SK-N-SH treated with all-trans-retinoic acid at 6 μM for 48 hours (cell line): ENCODE results near the gene SMOC1.

Experiments used
- ATAC-seq: fragments of 200-7000 bp; cut with Tn5 transposase; 3 replicates; pipeline ENCODE4 v1.9.1; 2020; ENCODE audit warnings: mild to moderate bottlenecking, moderate library complexity
- ARNTL ChIP-seq: fragments of 450-650 bp; formaldehyde crosslinking; IDR thresholded peaks from 2 replicates; pipeline ENCODE4 v1.5.0; 2020; ENCODE audit warnings: low read depth, mild to moderate bottlenecking, moderate library complexity, borderline replicate concordance
- BACH2 ChIP-seq: fragments of 250-450 bp; sonication (Bioruptor Pico); IDR thresholded peaks from 2 replicates; pipeline ENCODE4 v1.9.0; 2021; ENCODE audit warnings: mild to moderate bottlenecking, borderline replicate concordance
- ESRRG ChIP-seq: fragments of 250-450 bp; sonication (Bioruptor Pico); IDR thresholded peaks from 2 replicates; pipeline ENCODE4 v1.6.1; 2021; ENCODE audit warnings: mild to moderate bottlenecking
- GLIS3 ChIP-seq: fragments of 250-450 bp; sonication (Bioruptor Pico); IDR thresholded peaks from 2 replicates; pipeline ENCODE4 v1.5.0; 2020; ENCODE audit warnings: mild to moderate bottlenecking, moderate library complexity
- ISL1 ChIP-seq: fragments of 250-450 bp; sonication (Bioruptor Pico); IDR thresholded peaks from 2 replicates; pipeline ENCODE4 v2.1.2; 2022; ENCODE audit warnings: mild to moderate bottlenecking, moderate library complexity
- OSR1 ChIP-seq: fragments of 250-450 bp; sonication (Bioruptor Pico); IDR thresholded peaks from 2 replicates; pipeline ENCODE4 v1.8.0; 2022; ENCODE audit warnings: moderate library complexity, mild to moderate bottlenecking, inconsistent platforms
- PPARA ChIP-seq: fragments of 250-450 bp; sonication (Bioruptor Pico); IDR thresholded peaks from 2 replicates; pipeline ENCODE4 v1.5.0; 2020; ENCODE audit warnings: mild to moderate bottlenecking, borderline replicate concordance
- RARB ChIP-seq: fragments of 250-450 bp; sonication (Bioruptor Pico); IDR thresholded peaks from 2 replicates; pipeline ENCODE4 v1.8.0; 2021; ENCODE audit warnings: mild to moderate bottlenecking, moderate library complexity
- SNAI2 ChIP-seq: fragments of 250-450 bp; sonication (Bioruptor Pico); IDR thresholded peaks from 2 replicates; pipeline ENCODE4 v1.5.0; 2020; ENCODE audit warnings: mild to moderate bottlenecking, moderate library complexity
- TCF4 ChIP-seq: fragments of 250-450 bp; sonication (Bioruptor Pico); IDR thresholded peaks from 2 replicates; pipeline ENCODE4 v1.8.0; 2021; ENCODE audit warnings: mild to moderate bottlenecking, moderate library complexity, borderline replicate concordance
- ZC3H10 ChIP-seq: fragments of 250-450 bp; sonication (Bioruptor Pico); IDR thresholded peaks from 2 replicates; pipeline ENCODE4 v1.5.1; 2021; ENCODE audit warnings: mild to moderate bottlenecking, moderate library complexity
- ZFP3 ChIP-seq: fragments of 250-450 bp; sonication (Bioruptor Pico); IDR thresholded peaks from 2 replicates; pipeline ENCODE4 v1.5.0; 2020; ENCODE audit warnings: mild to moderate bottlenecking, moderate library complexity
- ZFP30 ChIP-seq: fragments of 450-650 bp; formaldehyde crosslinking; IDR thresholded peaks from 2 replicates; pipeline ENCODE4 v1.5.0; 2022; ENCODE audit warnings: mild to moderate bottlenecking, moderate library complexity
- ZNF565 ChIP-seq: fragments of 450-650 bp; formaldehyde crosslinking; conservative IDR thresholded peaks from 2 replicates; pipeline ENCODE4 v1.5.0; 2020; ENCODE audit warnings: low read depth, mild to moderate bottlenecking, moderate library complexity
- ZNF8 ChIP-seq: fragments of 450-650 bp; formaldehyde crosslinking; IDR thresholded peaks from 2 replicates; pipeline ENCODE4 v1.5.0; 2020; ENCODE audit warnings: mild to moderate bottlenecking, moderate library complexity
- TF ChIP-seq, protein P1 (sequence below): fragments of 250-450 bp; sonication (Bioruptor Pico); IDR thresholded peaks from 2 replicates; pipeline ENCODE4 v1.5.1; 2021; ENCODE audit warnings: mild to moderate bottlenecking, moderate library complexity
- TF ChIP-seq, protein P2 (sequence below): fragments of 250-450 bp; sonication (Bioruptor Pico); IDR thresholded peaks from 2 replicates; pipeline ENCODE4 v1.5.0; 2020; ENCODE audit warnings: mild to moderate bottlenecking, moderate library complexity
- TF ChIP-seq, protein P3 (sequence below): fragments of 250-450 bp; sonication (Bioruptor Pico); IDR thresholded peaks from 2 replicates; pipeline ENCODE4 v1.8.0; 2020; ENCODE audit warnings: mild to moderate bottlenecking, moderate library complexity, borderline replicate concordance

SMOC1 gene

DNA sequence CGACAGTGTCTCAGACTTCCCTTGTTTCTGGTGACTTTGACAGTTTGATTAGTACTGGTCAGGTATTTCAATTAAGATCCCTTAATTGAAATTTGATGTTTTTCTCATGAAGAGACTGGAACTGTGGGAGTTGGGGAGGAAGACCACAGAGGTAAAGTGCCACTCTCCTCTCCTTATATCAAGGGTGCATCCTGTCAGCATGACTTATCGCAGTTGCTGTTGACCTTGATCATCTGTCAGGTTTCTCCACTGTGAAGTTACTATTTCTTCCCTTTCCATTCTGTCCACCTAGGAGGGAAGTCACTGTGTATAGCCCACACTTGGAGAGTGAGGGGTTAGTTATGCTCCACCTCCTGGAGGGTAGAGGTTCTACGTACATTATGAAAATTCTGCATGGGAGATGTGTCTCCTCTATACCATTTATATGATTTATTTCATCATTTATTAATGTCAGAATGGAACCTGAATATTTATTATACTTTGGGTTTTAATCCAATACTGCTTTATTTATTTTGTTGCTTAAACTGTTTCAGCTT lies 40.3 kb upstream of the SMOC1 start (continued):
- TF ChIP-seq, protein P1, sequence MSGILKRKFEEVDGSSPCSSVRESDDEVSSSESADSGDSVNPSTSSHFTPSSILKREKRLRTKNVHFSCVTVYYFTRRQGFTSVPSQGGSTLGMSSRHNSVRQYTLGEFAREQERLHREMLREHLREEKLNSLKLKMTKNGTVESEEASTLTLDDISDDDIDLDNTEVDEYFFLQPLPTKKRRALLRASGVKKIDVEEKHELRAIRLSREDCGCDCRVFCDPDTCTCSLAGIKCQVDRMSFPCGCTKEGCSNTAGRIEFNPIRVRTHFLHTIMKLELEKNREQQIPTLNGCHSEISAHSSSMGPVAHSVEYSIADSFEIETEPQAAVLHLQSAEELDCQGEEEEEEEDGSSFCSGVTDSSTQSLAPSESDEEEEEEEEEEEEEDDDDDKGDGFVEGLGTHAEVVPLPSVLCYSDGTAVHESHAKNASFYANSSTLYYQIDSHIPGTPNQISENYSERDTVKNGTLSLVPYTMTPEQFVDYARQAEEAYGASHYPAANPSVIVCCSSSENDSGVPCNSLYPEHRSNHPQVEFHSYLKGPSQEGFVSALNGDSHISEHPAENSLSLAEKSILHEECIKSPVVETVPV = no peak
- no peak for TF ChIP-seq ZNF565 (CRISPR knock-in tag)
- TF ChIP-seq ZFP30 (CRISPR knock-in tag) = no peak
- TF ChIP-seq ZC3H10 (CRISPR knock-in tag) = no peak
- no peak for TF ChIP-seq ISL1 (CRISPR knock-in tag)
- TF ChIP-seq, all 23 proteins: peak for 0

DNA sequence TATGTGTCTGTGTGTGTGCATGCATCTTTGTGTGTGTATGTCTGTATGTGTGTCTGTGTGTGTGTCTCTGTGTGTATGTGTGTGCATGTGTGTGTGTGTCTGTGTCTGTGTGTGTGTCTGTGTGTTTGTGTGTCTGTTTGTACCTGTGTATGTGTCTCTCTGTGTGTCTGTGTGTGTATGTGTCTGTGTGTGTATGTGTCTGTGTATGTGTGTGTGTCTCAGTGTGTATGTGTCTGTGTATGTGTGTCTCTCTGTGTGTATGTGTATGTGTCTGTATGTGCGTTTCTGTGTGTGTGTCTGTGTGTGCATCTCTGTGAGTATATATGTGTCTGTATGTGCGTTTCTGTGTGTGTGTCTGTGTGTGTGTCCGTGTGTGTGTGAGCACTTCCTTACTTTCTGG lies 39.6 kb upstream of the SMOC1 start:
- TF ChIP-seq ARNTL (CRISPR knock-in tag) (no peak), RARB (no peak), PPARA (CRISPR knock-in tag) (no peak), ZNF8 (CRISPR knock-in tag) (no peak), ISL1 (CRISPR knock-in tag) (no peak), GLIS3 (CRISPR knock-in tag) (no peak), ZNF565 (CRISPR knock-in tag) (no peak), ZFP3 (CRISPR knock-in tag) (no peak)
- TF ChIP-seq, protein P2, sequence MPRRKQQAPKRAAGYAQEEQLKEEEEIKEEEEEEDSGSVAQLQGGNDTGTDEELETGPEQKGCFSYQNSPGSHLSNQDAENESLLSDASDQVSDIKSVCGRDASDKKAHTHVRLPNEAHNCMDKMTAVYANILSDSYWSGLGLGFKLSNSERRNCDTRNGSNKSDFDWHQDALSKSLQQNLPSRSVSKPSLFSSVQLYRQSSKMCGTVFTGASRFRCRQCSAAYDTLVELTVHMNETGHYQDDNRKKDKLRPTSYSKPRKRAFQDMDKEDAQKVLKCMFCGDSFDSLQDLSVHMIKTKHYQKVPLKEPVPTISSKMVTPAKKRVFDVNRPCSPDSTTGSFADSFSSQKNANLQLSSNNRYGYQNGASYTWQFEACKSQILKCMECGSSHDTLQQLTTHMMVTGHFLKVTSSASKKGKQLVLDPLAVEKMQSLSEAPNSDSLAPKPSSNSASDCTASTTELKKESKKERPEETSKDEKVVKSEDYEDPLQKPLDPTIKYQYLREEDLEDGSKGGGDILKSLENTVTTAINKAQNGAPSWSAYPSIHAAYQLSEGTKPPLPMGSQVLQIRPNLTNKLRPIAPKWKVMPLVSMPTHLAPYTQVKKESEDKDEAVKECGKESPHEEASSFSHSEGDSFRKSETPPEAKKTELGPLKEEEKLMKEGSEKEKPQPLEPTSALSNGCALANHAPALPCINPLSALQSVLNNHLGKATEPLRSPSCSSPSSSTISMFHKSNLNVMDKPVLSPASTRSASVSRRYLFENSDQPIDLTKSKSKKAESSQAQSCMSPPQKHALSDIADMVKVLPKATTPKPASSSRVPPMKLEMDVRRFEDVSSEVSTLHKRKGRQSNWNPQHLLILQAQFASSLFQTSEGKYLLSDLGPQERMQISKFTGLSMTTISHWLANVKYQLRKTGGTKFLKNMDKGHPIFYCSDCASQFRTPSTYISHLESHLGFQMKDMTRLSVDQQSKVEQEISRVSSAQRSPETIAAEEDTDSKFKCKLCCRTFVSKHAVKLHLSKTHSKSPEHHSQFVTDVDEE = no peak
- no peak for ATAC-seq

DNA sequence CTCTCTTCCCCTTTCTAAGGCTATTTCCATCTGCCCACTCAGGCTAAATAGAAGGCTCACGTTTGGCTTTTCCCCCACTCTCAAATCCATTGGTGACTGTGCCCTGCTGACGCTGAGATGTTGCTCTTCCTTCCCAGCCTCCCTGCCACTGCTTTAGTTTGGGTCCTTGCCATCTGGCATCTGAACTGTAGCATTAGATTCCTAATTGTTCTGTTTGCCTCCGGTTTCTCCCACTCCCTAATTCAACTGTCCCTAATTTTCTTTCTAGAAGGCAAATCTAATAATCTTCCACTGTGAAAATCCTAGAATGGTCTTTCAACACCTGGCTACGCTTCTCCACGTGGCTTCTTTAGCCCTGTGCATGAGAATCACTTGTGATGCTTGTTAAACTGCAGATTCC lies 37.6 kb upstream of the SMOC1 start:
- TF ChIP-seq ESRRG (no peak), BACH2 (CRISPR knock-in tag) (no peak), ARNTL (CRISPR knock-in tag) (no peak), GLIS3 (CRISPR knock-in tag) (no peak), TCF4 (CRISPR knock-in tag) (no peak), OSR1 (CRISPR knock-in tag) (no peak), SNAI2 (no peak), ISL1 (CRISPR knock-in tag) (no peak), RARB (no peak)
- TF ChIP-seq, protein P3, sequence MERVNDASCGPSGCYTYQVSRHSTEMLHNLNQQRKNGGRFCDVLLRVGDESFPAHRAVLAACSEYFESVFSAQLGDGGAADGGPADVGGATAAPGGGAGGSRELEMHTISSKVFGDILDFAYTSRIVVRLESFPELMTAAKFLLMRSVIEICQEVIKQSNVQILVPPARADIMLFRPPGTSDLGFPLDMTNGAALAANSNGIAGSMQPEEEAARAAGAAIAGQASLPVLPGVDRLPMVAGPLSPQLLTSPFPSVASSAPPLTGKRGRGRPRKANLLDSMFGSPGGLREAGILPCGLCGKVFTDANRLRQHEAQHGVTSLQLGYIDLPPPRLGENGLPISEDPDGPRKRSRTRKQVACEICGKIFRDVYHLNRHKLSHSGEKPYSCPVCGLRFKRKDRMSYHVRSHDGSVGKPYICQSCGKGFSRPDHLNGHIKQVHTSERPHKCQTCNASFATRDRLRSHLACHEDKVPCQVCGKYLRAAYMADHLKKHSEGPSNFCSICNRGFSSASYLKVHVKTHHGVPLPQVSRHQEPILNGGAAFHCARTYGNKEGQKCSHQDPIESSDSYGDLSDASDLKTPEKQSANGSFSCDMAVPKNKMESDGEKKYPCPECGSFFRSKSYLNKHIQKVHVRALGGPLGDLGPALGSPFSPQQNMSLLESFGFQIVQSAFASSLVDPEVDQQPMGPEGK (CRISPR knock-in tag) = no peak
- TF ChIP-seq, protein P1 = no peak
- TF ChIP-seq, protein P2 = no peak
- TF ChIP-seq, all 23 proteins: peak for 0
- ATAC-seq = no peak
